NCI-H187 (cell line): ENCODE results near the gene WDR87.
"Not testable (repeated sequence)": the region's sequence is repeated elsewhere in the genome, so short reads cannot be mapped to it uniquely, and the experiment has no call there.

Experiments used
- DNase-seq, 2 experiments: peaks; one replicate each; lab custom pipeline; 2025; lab: John Stamatoyannopoulos, UW

The WDR87 gene

GRCh38 chr19:37930416-37930815 is 24.0 kb upstream of the WDR87 start:
- no peak for DNase-seq

GRCh38 chr19:37929355-37929923 is 23.0 kb upstream of the WDR87 start:
- peak in 1 of 2 experiments; percentile 16 for DNase-seq

- DNase-seq: no peak
Measured at GRCh38 chr19:37928527-37929286, 22.3 kb upstream of the WDR87 start.

GRCh38 chr19:37926711-37927110 is 20.3 kb upstream of the WDR87 start:
- DNase-seq: no peak

GRCh38 chr19:37926255-37926654 is 19.9 kb upstream of the WDR87 start:
- no peak for DNase-seq

GRCh38 chr19:37925212-37925611 is 18.8 kb upstream of the WDR87 start:
- DNase-seq: no peak

GRCh38 chr19:37924573-37924972 is 18.2 kb upstream of the WDR87 start:
- DNase-seq: not testable (repeated sequence)

- no peak for DNase-seq
Measured at GRCh38 chr19:37920591-37921450, 14.4 kb upstream of the WDR87 start.

- no peak for DNase-seq
Measured at GRCh38 chr19:37914908-37915307, 8.5 kb upstream of the WDR87 start.

- no peak for DNase-seq
Measured at GRCh38 chr19:37909661-37910199, 3.3 kb upstream of the WDR87 start.

- no peak for DNase-seq
Measured at GRCh38 chr19:37907735-37908455, 1.5 kb upstream of the WDR87 start.

GRCh38 chr19:37906869-37907734 is 708 bp upstream of the WDR87 start, which contains the start of gene SIPA1L3:
TSS of gene SIPA1L3 (plus strand) at chr19:37907208. CDS start at chr19:38081566, 174,358 bp downstream.
- peak; percentile 90 to 98 for DNase-seq

- no peak for DNase-seq
Measured at GRCh38 chr19:37903096-37903495, 3.3 kb downstream of the WDR87 start.

- DNase-seq: peak; percentile 69 to 84
Measured at GRCh38 chr19:37902668-37903067, 3.7 kb downstream of the WDR87 start.

- no peak for DNase-seq
Measured at GRCh38 chr19:37899966-37900365, 6.4 kb downstream of the WDR87 start.

GRCh38 chr19:37899453-37899852 is 6.9 kb downstream of the WDR87 start:
- no peak for DNase-seq

- no peak for DNase-seq
Measured at GRCh38 chr19:37896180-37896579, 10.2 kb downstream of the WDR87 start.

GRCh38 chr19:37893845-37894575 is 12.4 kb downstream of the WDR87 start:
- DNase-seq: no peak

- no peak for DNase-seq
Measured at GRCh38 chr19:37886571-37886970, 19.8 kb downstream of the WDR87 start.

GRCh38 chr19:37885392-37885791 is 21.0 kb downstream of the WDR87 start:
- DNase-seq: no peak
